Fibroblast of the aortic adventitia (primary cell): ENCODE data around the gene UCKL1. TPM values are rescaled to one million over a fixed set of nuclear protein-coding genes. Genes with fewer than 3 reads are reported as not detected.

ENCODE experiments used
- DNase-seq: peaks from one replicate; pipeline ENCODE4 v3.0.0-alpha.2; 2010; ENCODE audit warnings: low read depth
- H3K4me3 ChIP-seq: 2 replicates; pipeline ENCODE4 v1.5.1; 2011; ENCODE audit warnings: low read depth, mild to moderate bottlenecking, control low read depth, low read length, moderate library complexity
- total RNA-seq: library from RNA; depleted of rRNA; stranded (reverse); fragments of >200 nt; gene quantifications from 2 replicates; pipeline ENCODE4 v1.2.3, GENCODE V29; 2012; ENCODE audit warnings: low replicate concordance
- TF ChIP-seq, protein P1 (sequence below): IDR thresholded peaks from 2 replicates; pipeline ENCODE4 v1.5.1; 2011; ENCODE audit warnings: mild to moderate bottlenecking, low read length, control low read depth, inconsistent platforms; ENCODE audit not compliant: insufficient read depth

UCKL1 gene
- 4.0 and 16.0 TPM in 2 replicates for total RNA-seq

DNA sequence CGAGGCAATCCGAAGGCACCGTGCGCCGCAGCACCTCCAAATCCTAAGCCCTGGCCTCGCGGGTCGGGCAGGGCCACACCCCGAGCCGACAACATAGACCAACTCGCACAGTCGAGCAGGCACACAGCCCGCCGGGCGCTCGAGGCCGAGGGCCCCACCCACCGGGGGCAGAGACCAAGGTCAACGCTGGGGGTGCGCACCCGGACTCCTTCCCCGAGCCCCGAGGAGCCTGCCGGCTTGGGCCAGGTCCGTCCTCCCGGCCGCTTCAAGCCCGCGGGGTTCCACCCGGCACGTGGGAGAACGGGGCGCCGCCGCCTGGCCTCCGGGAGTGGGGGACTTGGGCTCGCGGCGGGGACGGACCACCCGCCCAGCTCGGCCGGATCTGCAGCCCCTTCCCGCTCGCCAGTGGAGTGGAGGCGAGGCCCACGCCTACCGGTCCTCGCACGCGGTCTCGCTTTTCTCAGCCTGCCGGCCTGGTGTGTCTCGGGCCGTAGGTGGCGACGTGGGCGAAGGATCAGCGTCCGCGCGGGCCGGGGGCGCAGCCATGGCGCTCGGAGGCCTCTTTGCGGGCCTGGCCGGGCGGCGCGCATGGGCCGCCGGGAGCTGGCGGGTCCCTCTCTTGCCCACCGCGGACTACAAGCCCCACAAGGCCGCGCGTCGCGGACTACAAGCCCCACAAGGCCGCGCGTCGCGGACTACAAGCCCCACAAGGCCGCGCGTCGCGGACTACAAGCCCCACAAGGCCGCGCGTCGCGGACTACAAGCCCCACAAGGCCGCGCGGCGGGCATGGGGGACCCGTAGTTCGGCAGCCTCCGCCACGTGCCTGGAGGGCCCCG, at the start of gene UCKL1:
Gene UCKL1, minus strand, starts transcription at position 590 of the 837 bp plus-strand sequence. Its CDS starts 44 bp downstream, at position 546.
- DNase-seq, result peak; percentile 90
- TF ChIP-seq, protein P1, sequence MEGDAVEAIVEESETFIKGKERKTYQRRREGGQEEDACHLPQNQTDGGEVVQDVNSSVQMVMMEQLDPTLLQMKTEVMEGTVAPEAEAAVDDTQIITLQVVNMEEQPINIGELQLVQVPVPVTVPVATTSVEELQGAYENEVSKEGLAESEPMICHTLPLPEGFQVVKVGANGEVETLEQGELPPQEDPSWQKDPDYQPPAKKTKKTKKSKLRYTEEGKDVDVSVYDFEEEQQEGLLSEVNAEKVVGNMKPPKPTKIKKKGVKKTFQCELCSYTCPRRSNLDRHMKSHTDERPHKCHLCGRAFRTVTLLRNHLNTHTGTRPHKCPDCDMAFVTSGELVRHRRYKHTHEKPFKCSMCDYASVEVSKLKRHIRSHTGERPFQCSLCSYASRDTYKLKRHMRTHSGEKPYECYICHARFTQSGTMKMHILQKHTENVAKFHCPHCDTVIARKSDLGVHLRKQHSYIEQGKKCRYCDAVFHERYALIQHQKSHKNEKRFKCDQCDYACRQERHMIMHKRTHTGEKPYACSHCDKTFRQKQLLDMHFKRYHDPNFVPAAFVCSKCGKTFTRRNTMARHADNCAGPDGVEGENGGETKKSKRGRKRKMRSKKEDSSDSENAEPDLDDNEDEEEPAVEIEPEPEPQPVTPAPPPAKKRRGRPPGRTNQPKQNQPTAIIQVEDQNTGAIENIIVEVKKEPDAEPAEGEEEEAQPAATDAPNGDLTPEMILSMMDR, result no peak
- peak within 1 kb of the TSS; percentile 87 for H3K4me3 ChIP-seq

DNA sequence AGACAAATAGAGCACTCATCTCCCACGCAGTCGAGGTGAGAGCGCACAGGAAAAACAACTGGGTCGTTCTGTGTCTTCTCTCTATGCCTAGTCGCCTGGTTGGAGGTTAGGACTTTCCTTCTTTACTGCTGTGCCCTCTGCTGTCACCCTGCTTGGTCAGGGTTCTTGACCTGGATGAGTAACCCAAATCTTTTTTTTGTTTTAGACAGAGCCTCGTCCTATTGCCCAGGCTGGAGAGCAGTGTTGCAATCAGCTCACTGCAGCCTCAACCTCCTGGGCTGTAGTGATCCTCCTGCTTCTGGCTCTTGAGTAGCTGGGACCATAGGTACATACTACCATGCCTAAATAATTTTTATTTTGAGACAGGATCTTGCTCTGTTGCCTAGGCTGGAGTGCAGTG, 49.2 kb upstream of the UCKL1 start:
- H3K4me3 ChIP-seq, result no peak overlapping the region
- TF ChIP-seq, protein P1, result no peak
- no peak for DNase-seq

DNA sequence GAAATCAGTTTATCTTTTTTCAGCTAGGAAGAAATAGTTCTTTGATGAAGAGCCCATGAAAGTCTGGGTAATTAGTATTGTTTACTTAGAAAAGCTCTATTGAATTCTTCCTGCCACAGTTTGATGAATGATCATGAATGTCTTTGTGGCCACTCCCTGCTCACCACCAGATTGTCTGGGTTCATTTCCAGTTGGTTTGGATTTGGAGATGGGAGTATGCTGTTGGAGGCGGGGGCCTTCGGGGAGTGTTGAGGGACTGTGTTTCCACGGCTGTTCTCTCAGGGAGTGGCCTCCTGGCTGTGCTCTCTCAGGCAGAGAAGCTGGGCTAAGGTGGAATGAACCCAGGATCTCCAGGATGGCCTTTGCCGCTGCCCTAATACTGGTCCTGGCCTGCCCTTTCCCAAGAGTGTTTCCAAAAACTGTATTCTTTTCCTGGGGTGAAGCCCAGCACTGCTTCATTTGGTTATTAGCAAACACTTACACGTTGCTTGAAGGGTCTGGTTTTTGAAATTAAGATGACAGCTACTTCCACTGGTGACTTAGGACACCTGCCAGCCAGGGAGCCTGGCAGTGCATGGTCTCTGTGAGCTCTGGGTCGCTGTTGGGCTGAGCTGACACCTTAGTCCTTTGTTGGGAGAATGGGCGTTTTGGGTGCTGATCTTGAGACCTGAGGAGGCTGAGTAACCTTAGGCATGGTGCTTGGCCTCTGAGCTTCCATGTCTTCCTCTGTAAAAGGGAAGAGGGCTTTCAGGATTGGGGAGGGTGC, 47.9 kb upstream of the UCKL1 start:
- no peak for DNase-seq
- H3K4me3 ChIP-seq, result no peak overlapping the region
- TF ChIP-seq, protein P1, result no peak

DNA sequence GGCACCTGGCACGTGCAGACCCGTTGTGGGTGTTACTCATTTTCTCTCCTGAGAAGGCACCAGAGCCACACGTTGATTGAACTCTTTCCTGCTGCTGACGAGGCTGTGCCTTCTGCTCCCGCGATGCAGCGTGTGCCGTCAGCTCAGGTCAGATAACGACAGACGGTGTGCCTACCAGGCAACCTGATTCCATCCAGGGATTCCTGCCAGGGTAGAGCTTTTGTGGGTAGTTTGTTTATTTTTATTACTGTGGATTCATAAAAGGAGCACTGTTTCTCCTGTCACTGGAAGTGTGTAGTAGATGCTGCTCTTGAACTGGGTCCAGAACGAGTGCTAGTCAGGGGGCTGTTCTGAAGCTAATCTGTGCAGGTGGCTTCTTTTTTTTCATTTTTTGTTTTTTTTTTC, 45.4 kb upstream of the UCKL1 start:
- no peak for DNase-seq

DNA sequence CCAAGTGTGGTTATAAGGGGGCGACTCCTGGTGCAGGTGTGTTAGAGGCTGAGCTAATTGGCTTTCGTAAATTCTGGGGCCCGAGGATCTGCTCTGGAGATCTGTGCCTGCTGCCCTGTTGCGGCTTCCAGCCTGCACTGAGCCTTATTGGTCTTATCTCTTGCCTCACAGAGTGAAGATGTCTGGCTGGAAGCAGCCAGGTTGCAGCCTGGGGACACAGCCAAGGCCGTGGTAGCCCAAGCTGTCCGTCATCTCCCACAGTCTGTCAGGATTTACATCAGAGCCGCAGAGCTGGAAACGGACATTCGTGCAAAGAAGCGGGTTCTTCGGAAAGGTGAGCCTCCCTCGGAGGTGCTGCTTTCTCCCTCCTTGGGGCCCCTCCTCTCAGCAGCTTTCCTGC, 44.7 kb upstream of the UCKL1 start:
- DNase-seq, result no peak
- TF ChIP-seq, protein P1, result no peak
- H3K4me3 ChIP-seq, result no peak overlapping the region

More for the DNA sequence above, 45.4 kb upstream of the UCKL1 start:
- TF ChIP-seq, protein P1, result no peak
- no peak overlapping the region for H3K4me3 ChIP-seq

DNA sequence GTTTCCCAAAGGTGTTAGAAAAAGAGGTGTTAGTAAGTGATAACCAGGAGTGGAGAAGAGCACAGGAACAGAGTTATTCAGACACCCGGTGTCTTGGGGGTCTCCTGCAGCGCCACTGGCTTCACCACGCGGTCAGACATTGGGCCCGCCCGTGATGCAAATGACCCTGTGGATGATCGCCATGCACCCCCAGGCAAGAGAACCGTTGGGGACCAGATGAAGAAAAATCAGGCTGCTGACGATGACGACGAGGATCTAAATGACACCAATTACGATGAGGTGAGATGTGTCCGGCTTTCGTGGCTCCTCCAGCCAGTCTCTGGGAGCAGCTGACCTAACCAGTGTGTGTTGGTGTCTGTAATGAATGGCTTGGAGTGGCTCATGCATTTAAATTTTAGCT, 26.7 kb upstream of the UCKL1 start:
- TF ChIP-seq, protein P1, result no peak
- no peak overlapping the region for H3K4me3 ChIP-seq
- DNase-seq, result no peak
